ENCODE results near the gene MRC1.

Gene MRC1

GRCh38 chr10:17872191-17873091 is 63.3 kb downstream of the MRC1 start:
- TF ChIP-seq CTCF (conservative IDR thresholded peaks at IDR 0.05; ENCODE audit: low read depth, low read length): peak; percentile 30
- DNase-seq (ENCODE audit: low read depth): no peak
- no peak overlapping the region for H3K4me3 ChIP-seq (ENCODE audit: low read length)

- no peak for TF ChIP-seq CTCF (conservative IDR thresholded peaks at IDR 0.05; ENCODE audit: low read depth, low read length)
These were observed 64.8 kb downstream of the MRC1 start for GRCh38 chr10:17873946-17874345.

GRCh38 chr10:17877121-17877520 is 68.0 kb downstream of the MRC1 start:
- DNase-seq (ENCODE audit: low read depth): no peak
- H3K4me3 ChIP-seq (ENCODE audit: low read length): no peak overlapping the region
- no peak for TF ChIP-seq CTCF (conservative IDR thresholded peaks at IDR 0.05; ENCODE audit: low read depth, low read length)

More at GRCh38 chr10:17873946-17874345, 64.8 kb downstream of the MRC1 start:
- H3K4me3 ChIP-seq (ENCODE audit: low read length): no peak overlapping the region
- no peak for DNase-seq (ENCODE audit: low read depth)

- H3K4me3 ChIP-seq (ENCODE audit: low read length): no peak overlapping the region
- no peak for TF ChIP-seq CTCF (conservative IDR thresholded peaks at IDR 0.05; ENCODE audit: low read depth, low read length)
- DNase-seq (ENCODE audit: low read depth): no peak
These were observed 69.7 kb downstream of the MRC1 start for GRCh38 chr10:17878896-17879295.

- no peak for DNase-seq (ENCODE audit: low read depth)
- no peak for TF ChIP-seq CTCF (conservative IDR thresholded peaks at IDR 0.05; ENCODE audit: low read depth, low read length)
- H3K4me3 ChIP-seq (ENCODE audit: low read length): no peak overlapping the region
These were observed 71.5 kb downstream of the MRC1 start for GRCh38 chr10:17880601-17881000.

- no peak overlapping the region for H3K4me3 ChIP-seq (ENCODE audit: low read length)
- no peak for DNase-seq (ENCODE audit: low read depth)
- no peak for TF ChIP-seq CTCF (conservative IDR thresholded peaks at IDR 0.05; ENCODE audit: low read depth, low read length)
These were observed 73.4 kb downstream of the MRC1 start for GRCh38 chr10:17882557-17882956.

- no peak for TF ChIP-seq CTCF (conservative IDR thresholded peaks at IDR 0.05; ENCODE audit: low read depth, low read length)
- H3K4me3 ChIP-seq (ENCODE audit: low read length): no peak overlapping the region
- no peak for DNase-seq (ENCODE audit: low read depth)
These were observed 74.5 kb downstream of the MRC1 start for GRCh38 chr10:17883621-17884020.
